SU-DHL-6 (cell line): Measurements from ENCODE around the gene SYNJ1.

ENCODE experiments used
- EZH2phosphoT487 ChIP-seq: fragments of 200-600 bp; sonication (generic), shearing (Covaris generic); conservative IDR thresholded peaks from 2 replicates; pipeline ENCODE4 v1.6.1; 2018; ENCODE audit warnings: mild to moderate bottlenecking, antibody characterized with exemption, low read length, moderate library complexity, mixed read lengths
- TF ChIP-seq, protein P1 (sequence below): fragments of 200-600 bp; sonication (generic); IDR thresholded peaks from one replicate; pipeline ENCODE4 v1.5.1; 2017; ENCODE audit warnings: antibody characterized with exemption, mild to moderate bottlenecking, low read length, moderate library complexity; ENCODE audit not compliant: insufficient read depth, poor library complexity, severe bottlenecking

- TF ChIP-seq, protein P1, sequence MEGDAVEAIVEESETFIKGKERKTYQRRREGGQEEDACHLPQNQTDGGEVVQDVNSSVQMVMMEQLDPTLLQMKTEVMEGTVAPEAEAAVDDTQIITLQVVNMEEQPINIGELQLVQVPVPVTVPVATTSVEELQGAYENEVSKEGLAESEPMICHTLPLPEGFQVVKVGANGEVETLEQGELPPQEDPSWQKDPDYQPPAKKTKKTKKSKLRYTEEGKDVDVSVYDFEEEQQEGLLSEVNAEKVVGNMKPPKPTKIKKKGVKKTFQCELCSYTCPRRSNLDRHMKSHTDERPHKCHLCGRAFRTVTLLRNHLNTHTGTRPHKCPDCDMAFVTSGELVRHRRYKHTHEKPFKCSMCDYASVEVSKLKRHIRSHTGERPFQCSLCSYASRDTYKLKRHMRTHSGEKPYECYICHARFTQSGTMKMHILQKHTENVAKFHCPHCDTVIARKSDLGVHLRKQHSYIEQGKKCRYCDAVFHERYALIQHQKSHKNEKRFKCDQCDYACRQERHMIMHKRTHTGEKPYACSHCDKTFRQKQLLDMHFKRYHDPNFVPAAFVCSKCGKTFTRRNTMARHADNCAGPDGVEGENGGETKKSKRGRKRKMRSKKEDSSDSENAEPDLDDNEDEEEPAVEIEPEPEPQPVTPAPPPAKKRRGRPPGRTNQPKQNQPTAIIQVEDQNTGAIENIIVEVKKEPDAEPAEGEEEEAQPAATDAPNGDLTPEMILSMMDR = no peak
- TF ChIP-seq EZH2phosphoT487 = no peak
These were observed 61.6 kb downstream of the SYNJ1 start for GRCh38 chr21:32666258-32666657.
